ENCODE data around the gene MACO1.
"Not testable (repeated sequence)": the region's sequence is repeated elsewhere in the genome, so short reads cannot be mapped to it uniquely, and the experiment has no call there.

Gene MACO1

DNA sequence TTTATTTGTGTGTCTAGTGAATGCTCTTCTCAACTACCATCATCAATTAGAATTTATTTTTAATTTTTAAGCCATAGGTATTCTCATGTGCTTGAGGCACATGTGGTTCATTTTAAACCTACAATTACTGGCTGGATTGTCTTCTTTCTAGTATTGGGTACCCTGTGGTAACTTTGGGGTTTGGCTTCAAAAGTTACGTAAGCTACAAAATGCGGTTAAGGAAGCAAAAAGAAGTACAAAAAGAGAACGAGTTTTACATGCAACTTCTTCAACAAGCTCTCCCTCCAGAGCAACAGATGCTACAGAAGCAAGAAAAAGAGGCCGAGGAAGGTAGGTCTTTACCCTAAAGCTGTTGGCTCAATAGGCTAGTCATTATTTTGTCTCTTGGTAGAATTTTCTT is 25.8 kb downstream of the MACO1 start:
- TF ChIP-seq, protein P1, sequence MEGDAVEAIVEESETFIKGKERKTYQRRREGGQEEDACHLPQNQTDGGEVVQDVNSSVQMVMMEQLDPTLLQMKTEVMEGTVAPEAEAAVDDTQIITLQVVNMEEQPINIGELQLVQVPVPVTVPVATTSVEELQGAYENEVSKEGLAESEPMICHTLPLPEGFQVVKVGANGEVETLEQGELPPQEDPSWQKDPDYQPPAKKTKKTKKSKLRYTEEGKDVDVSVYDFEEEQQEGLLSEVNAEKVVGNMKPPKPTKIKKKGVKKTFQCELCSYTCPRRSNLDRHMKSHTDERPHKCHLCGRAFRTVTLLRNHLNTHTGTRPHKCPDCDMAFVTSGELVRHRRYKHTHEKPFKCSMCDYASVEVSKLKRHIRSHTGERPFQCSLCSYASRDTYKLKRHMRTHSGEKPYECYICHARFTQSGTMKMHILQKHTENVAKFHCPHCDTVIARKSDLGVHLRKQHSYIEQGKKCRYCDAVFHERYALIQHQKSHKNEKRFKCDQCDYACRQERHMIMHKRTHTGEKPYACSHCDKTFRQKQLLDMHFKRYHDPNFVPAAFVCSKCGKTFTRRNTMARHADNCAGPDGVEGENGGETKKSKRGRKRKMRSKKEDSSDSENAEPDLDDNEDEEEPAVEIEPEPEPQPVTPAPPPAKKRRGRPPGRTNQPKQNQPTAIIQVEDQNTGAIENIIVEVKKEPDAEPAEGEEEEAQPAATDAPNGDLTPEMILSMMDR (IDR thresholded peaks at IDR 0.05; ENCODE audit: borderline replicate concordance, insufficient read depth, low read depth, low read length), result no peak
- no peak overlapping the region for H3K4me3 ChIP-seq (ENCODE audit: low read depth, low read length)

DNA sequence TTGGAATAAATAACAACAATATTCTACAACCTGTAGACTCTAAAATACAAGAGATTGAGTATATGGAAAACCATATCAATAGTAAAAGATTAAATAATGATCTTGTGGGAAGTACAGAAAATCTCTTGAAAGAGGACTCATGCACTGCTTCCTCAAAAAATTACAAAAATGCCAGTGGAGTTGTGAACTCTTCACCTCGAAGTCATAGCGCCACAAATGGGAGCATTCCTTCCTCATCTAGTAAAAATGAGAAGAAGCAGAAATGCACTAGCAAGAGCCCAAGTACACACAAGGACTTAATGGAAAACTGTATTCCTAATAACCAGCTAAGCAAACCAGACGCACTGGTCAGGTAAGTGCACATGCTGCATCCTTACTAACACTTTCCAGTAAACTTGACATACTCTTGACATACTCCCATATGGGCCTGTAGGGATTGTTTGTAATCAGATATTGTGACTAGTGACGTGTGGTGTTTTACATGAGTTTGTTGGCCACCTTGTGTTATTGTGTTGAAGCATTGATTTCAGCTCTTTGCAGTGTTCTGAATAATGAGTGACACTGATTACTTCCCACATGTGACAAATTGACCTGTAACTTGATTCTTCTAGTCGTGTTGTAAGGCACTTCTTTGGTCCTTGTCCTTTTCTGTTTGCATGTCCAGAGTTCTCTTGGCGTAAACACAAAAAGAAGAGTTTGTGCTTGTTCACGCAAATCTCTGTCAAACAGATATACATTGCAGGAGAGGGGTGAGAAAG is 28.0 kb downstream of the MACO1 start:
- H3K4me3 ChIP-seq (ENCODE audit: low read depth, low read length), result no peak overlapping the region
- TF ChIP-seq, protein P1 (IDR thresholded peaks at IDR 0.05; ENCODE audit: borderline replicate concordance, insufficient read depth, low read depth, low read length), result no peak

DNA sequence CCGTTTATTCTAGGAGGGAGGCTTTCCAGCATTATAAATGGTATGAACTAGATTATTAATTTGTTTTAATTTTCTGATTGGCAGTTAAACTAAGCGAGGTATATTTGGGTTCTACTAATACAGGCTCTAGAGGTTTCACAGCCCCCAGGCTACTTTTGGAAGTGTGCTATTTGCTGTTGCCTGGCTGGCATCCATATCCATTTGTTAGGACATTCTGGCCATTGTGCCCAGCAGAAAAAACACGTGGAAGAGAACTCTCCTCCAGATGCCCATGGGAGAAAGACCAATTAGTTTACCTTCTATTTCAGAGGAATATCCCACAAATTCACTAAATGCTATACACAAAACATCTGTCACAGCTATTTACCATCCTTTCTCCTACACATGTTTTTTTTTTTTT is 29.3 kb downstream of the MACO1 start:
- H3K4me3 ChIP-seq (ENCODE audit: low read depth, low read length), result no peak overlapping the region
- TF ChIP-seq, protein P1 (IDR thresholded peaks at IDR 0.05; ENCODE audit: borderline replicate concordance, insufficient read depth, low read depth, low read length), result no peak

DNA sequence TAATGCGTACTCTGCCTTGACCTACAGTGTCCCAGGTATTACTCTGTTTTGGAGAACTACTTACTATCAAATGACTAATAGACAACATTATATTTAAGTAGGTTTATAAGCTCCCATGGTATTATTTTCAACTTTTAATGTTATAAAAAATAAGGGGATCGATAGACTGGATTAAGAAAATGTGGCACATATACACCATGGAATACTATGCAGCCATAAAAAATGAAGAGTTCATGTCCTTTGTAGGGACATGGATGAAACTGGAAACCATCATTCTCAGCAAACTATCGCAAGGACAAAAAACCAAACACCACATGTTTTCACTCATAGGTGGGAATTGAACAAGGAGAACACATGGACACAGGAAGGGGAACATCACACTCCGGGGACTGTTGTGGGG is 30.1 kb downstream of the MACO1 start:
- not testable (repeated sequence) for H3K4me3 ChIP-seq (ENCODE audit: low read depth, low read length)

DNA sequence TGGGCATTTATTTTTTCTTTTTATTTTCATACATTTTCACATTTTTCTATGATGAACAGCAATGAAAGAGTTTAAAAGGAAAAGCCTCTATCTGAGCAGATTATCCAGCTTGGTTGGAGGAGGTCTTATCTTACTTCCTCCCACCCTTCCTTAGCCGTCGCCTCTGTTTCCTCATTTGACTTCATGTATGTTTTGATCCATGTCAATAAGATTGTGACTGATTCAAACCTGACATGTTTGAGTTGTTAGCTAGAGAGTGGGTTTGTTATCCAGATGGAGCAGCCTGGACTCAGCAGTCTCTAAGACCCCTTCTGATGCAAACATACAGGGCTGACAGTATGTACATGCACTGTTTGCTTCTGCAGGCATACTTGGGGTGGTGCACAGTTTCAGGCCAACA is 31.2 kb downstream of the MACO1 start:
- H3K4me3 ChIP-seq (ENCODE audit: low read depth, low read length), result no peak overlapping the region
- TF ChIP-seq, protein P1 (IDR thresholded peaks at IDR 0.05; ENCODE audit: borderline replicate concordance, insufficient read depth, low read depth, low read length), result no peak

DNA sequence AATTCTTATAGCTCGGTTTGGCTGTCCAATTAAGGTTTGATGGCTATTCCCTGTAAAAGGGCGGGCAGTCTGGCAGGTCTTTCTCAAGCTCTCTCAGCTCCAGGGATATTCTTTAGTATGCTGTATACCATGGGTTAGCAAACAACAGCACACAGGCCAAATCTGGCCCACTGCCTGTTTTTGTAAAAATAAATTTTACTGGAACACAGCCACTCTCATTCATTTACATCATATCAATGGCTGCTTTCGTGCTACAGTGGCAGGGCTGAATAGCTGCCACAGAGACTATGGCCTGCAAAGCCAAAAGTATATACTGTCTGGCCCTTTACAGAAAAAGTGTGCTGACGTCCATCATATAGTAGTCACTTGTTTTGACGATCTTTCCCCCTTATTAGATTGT is 32.0 kb downstream of the MACO1 start:
- TF ChIP-seq, protein P1 (IDR thresholded peaks at IDR 0.05; ENCODE audit: borderline replicate concordance, insufficient read depth, low read depth, low read length), result no peak
- no peak overlapping the region for H3K4me3 ChIP-seq (ENCODE audit: low read depth, low read length)

DNA sequence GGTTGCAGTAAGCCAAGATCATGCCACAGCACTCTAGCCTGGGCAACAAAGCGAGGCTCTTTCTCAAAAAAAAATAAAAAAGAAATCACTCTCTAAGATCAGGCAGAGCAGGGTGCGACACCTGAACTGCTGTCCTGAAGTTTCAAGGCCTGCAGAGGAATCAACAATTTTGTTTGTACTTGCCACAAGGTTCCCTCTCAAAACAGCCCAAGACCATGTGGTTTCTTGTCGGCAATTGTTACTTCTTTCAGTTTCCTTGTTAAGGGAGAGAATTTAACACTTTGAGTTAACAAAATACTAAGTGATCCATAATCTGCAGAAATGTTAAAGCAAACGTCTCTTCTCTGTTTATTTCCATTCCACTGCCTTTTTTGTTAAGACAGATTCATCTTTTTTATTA is 36.5 kb downstream of the MACO1 start:
- H3K4me3 ChIP-seq (ENCODE audit: low read depth, low read length), result no peak overlapping the region
- TF ChIP-seq, protein P1 (IDR thresholded peaks at IDR 0.05; ENCODE audit: borderline replicate concordance, insufficient read depth, low read depth, low read length), result no peak
